ENCODE data around the gene PTK6.

Gene PTK6

GRCh38 chr20:63483834-63484233 is 53.3 kb downstream of the PTK6 start:
- peaks cover 6% of the 10 kb centered on the region for H3K4me1 ChIP-seq (ENCODE audit: control insufficient read depth, insufficient read depth, low read length)
- no peak overlapping the region for H3K27ac ChIP-seq (ENCODE audit: extremely low read depth, low read depth, low read length)
- no peaks in the 10 kb centered on the region for H3K9me3 ChIP-seq (ENCODE audit: control insufficient read depth, insufficient read depth, low read depth, low read length)
- peaks cover 0 to 9% of the 10 kb centered on the region in 2 experiments; a peak in 1 of 3 replicates for H3K36me3 ChIP-seq (ENCODE audit: control insufficient read depth in 2 of 2, insufficient read depth in 1 of 2, low read length in 2 of 2)
- H3K4me3 ChIP-seq (ENCODE audit: low read depth, low read length): no peak overlapping the region
- ChIA-PET CTCF (interaction anchor here (0.5 to 1.2 kb wide), 4 partner anchors 12 to 175 kb away, joined by 3 to 4 read pairs (median 4); no protein-coding TSS in a partner anchor), POLR2A (interaction anchor here (1.0 kb wide), 1 partner anchor 37 kb away, joined by 5 read pairs; the partner anchor contains the start of gene PPDPF)
- TF ChIP-seq, protein P1, sequence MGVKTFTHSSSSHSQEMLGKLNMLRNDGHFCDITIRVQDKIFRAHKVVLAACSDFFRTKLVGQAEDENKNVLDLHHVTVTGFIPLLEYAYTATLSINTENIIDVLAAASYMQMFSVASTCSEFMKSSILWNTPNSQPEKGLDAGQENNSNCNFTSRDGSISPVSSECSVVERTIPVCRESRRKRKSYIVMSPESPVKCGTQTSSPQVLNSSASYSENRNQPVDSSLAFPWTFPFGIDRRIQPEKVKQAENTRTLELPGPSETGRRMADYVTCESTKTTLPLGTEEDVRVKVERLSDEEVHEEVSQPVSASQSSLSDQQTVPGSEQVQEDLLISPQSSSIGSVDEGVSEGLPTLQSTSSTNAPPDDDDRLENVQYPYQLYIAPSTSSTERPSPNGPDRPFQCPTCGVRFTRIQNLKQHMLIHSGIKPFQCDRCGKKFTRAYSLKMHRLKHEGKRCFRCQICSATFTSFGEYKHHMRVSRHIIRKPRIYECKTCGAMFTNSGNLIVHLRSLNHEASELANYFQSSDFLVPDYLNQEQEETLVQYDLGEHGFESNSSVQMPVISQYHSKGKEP (tag by site-specific recombination; IDR thresholded peaks at IDR 0.05): no peak
- no peak for TF ChIP-seq BCL11A (tag by site-specific recombination; IDR thresholded peaks at IDR 0.05; ENCODE audit: low read depth)
- no peak for TF ChIP-seq HOXC10 (CRISPR knock-in tag; IDR thresholded peaks at IDR 0.05)
- TF ChIP-seq, protein P2, sequence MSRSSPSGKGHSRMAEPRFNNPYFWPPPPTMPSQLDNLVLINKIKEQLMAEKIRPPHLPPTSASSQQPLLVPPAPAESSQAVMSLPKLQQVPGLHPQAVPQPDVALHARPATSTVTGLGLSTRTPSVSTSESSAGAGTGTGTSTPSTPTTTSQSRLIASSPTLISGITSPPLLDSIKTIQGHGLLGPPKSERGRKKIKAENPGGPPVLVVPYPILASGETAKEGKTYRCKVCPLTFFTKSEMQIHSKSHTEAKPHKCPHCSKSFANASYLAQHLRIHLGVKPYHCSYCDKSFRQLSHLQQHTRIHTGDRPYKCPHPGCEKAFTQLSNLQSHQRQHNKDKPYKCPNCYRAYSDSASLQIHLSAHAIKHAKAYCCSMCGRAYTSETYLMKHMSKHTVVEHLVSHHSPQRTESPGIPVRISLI (tag by site-specific recombination; IDR thresholded peaks at IDR 0.05): no peak
- TF ChIP-seq ZIC2 (tag by site-specific recombination; IDR thresholded peaks at IDR 0.05): peak; percentile 50
- no peak for TF ChIP-seq MYNN (tag by site-specific recombination; IDR thresholded peaks at IDR 0.05; ENCODE audit: borderline replicate concordance)
- TF ChIP-seq SP3 (tag by site-specific recombination; IDR thresholded peaks at IDR 0.05): no peak
- no peak for TF ChIP-seq IKZF3 (tag by site-specific recombination; IDR thresholded peaks at IDR 0.05)
- TF ChIP-seq ZNF18 (tag by site-specific recombination; IDR thresholded peaks at IDR 0.05): no peak
- TF ChIP-seq ZNF623 (tag by site-specific recombination; IDR thresholded peaks at IDR 0.05): peak; percentile 41; the same call in 1 of the 2 replicates
- no peak for TF ChIP-seq SALL2 (tag by site-specific recombination; IDR thresholded peaks at IDR 0.05; ENCODE audit: borderline replicate concordance)
- TF ChIP-seq ZBTB7A (tag by site-specific recombination; IDR thresholded peaks at IDR 0.05; ENCODE audit: low read depth): no peak

- ChIA-PET CTCF (interaction anchor here (1.6 kb wide), 1 partner anchor 173 kb away, joined by 3 read pairs; no protein-coding TSS in a partner anchor), POLR2A (no interaction called here)
- TF ChIP-seq ZBTB7A (tag by site-specific recombination; IDR thresholded peaks at IDR 0.05; ENCODE audit: low read depth): no peak
- TF ChIP-seq SP2 (tag by site-specific recombination; IDR thresholded peaks at IDR 0.05): no peak
- peak; percentile 71 for TF ChIP-seq GLIS2 (tag by site-specific recombination; IDR thresholded peaks at IDR 0.05)
- TF ChIP-seq ZBTB20 (tag by site-specific recombination; IDR thresholded peaks at IDR 0.05): 0 out of 2 replicates have a peak, but pooled peaks have one; percentile 19
- TF ChIP-seq ZBTB17 (tag by site-specific recombination; IDR thresholded peaks at IDR 0.05): peak; percentile 37; the same call in 1 of the 2 replicates
- TF ChIP-seq KLF9 (tag by site-specific recombination; IDR thresholded peaks at IDR 0.05; ENCODE audit: low read depth): peak; percentile 55; the same call in 1 of the 2 replicates
- TF ChIP-seq ZNF324 (tag by site-specific recombination; IDR thresholded peaks at IDR 0.05): no peak
- TF ChIP-seq ZBTB48 (tag by site-specific recombination; IDR thresholded peaks at IDR 0.05): 0 out of 2 replicates have a peak, but pooled peaks have one; percentile 19
- TF ChIP-seq ZNF341 (tag by site-specific recombination; IDR thresholded peaks at IDR 0.05; ENCODE audit: low read depth): peak; percentile 40; the same call in 1 of the 2 replicates
- peak; percentile 47; the same call in 1 of the 2 replicates for TF ChIP-seq ZNF600 (tag by site-specific recombination; IDR thresholded peaks at IDR 0.05)
- no peak for TF ChIP-seq IKZF3 (tag by site-specific recombination; IDR thresholded peaks at IDR 0.05)
- no peak for TF ChIP-seq ZNF626 (tag by site-specific recombination; IDR thresholded peaks at IDR 0.05)
- TF ChIP-seq ZFHX2 (tag by site-specific recombination; conservative IDR thresholded peaks at IDR 0.05): peak; percentile 91
- TF ChIP-seq ZNF350 (tag by site-specific recombination; IDR thresholded peaks at IDR 0.05): no peak
- peak; percentile 82 for TF ChIP-seq EGR2 (tag by site-specific recombination; IDR thresholded peaks at IDR 0.05; ENCODE audit: low read depth)
- peak; percentile 56 for TF ChIP-seq SP3 (tag by site-specific recombination; IDR thresholded peaks at IDR 0.05)
- TF ChIP-seq GLIS1 (tag by site-specific recombination; IDR thresholded peaks at IDR 0.05): peak; percentile 74
- TF ChIP-seq ZIC2 (tag by site-specific recombination; IDR thresholded peaks at IDR 0.05): peak; percentile 90
- TF ChIP-seq MEIS1 (CRISPR knock-in tag; IDR thresholded peaks at IDR 0.05; ENCODE audit: borderline replicate concordance): no peak
- TF ChIP-seq KLF10 (tag by site-specific recombination; IDR thresholded peaks at IDR 0.05): 0 out of 2 replicates have a peak, but pooled peaks have one; percentile 56
- peaks cover 6% of the 10 kb centered on the region for H3K4me1 ChIP-seq (ENCODE audit: control insufficient read depth, insufficient read depth, low read length)
- H3K4me3 ChIP-seq (ENCODE audit: low read depth, low read length): no peak overlapping the region
- no peaks in the 10 kb centered on the region for H3K36me3 ChIP-seq (ENCODE audit: control insufficient read depth in 2 of 2, insufficient read depth in 1 of 2, low read length in 2 of 2)
- no peak overlapping the region for H3K27ac ChIP-seq (ENCODE audit: extremely low read depth, low read depth, low read length)
- no peaks in the 10 kb centered on the region for H3K9me3 ChIP-seq (ENCODE audit: control insufficient read depth, insufficient read depth, low read depth, low read length)
These were observed 55.1 kb downstream of the PTK6 start for GRCh38 chr20:63482021-63482587.

Data from HEK293 (cell line).